Measurements from ENCODE around the gene ATP10A.

DNA sequence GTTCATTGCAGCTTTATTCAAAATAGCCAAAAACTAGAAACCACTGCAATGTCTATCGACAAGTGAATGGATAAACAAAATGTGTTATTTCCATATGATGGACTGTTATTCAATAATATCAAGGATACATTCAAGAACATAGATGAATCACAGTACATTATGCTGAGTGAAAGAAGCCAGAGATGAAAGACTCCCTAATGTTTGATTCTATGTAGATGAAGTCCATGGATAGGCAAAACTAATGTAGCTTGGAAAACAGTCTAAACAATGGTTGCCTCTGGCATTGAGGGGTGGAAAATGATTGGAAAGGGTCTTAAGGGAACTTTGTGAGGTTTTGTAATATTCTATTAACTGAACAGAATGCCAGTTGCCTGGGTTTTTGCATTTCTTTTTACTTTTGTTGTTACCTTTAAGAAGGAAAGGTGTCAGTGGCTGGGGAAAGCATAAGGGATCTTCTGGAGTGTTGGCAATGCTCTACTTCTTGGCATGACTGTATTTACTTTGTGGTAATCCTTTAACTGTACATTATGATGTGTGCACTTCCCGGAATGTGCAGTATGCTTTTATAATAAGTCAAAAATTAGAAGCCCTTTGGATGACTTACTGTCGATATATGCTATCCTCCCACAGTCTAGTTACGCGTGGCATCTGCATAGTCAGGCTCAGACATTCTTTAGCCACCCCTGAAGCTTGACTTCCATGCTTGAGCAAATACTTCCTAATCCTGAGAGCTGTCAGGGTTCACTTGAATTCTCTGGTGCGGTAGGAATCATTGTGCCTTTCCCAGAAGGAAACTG, 20.5 kb upstream of the ATP10A start:
- TF ChIP-seq, protein P1, sequence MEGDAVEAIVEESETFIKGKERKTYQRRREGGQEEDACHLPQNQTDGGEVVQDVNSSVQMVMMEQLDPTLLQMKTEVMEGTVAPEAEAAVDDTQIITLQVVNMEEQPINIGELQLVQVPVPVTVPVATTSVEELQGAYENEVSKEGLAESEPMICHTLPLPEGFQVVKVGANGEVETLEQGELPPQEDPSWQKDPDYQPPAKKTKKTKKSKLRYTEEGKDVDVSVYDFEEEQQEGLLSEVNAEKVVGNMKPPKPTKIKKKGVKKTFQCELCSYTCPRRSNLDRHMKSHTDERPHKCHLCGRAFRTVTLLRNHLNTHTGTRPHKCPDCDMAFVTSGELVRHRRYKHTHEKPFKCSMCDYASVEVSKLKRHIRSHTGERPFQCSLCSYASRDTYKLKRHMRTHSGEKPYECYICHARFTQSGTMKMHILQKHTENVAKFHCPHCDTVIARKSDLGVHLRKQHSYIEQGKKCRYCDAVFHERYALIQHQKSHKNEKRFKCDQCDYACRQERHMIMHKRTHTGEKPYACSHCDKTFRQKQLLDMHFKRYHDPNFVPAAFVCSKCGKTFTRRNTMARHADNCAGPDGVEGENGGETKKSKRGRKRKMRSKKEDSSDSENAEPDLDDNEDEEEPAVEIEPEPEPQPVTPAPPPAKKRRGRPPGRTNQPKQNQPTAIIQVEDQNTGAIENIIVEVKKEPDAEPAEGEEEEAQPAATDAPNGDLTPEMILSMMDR (IDR thresholded peaks at IDR 0.05) = no peak
- TF ChIP-seq POLR2A (IDR thresholded peaks at IDR 0.05) = no peak
